ENCODE measurements around the gene TECPR2. TPM values are rescaled to one million over a fixed set of nuclear protein-coding genes. Genes with fewer than 3 reads are reported as not detected.

TECPR2 gene
- total RNA-seq, 1 donor from 2014 or later, result 12.0 TPM

DNA sequence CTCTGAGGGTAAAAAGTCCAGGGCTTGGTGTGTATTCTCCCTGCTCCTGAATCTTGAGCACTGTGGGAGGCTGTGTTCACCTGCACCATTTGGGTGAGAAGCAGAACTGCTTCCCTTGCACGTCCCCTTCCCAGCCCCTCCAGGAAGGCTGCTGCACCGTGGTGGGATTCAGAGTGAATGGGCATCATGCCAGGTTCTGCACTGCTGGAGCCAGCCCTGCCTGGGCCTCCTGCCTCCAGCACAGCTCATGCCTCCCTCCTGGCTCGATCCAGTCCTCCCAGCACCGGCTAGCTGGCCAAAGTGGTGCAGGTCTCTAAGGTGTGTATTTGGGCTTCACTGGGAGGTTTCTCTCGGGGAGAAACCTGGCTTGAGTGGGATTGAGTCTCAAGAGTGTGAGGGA is 92.0 kb downstream of the TECPR2 start:
- Histone ChIP-seq H3K4me1 (no peaks in the 10 kb centered on the region), H3K27ac (no peak overlapping the region), H3K36me3 (peaks cover 0 to 42% of the 10 kb centered on the region in 2 donors), H3K9me3 (no peaks in the 10 kb centered on the region), H3K4me3 (no peak overlapping the region), H3K27me3 (no peaks in the 10 kb centered on the region)
- TF ChIP-seq POLR2A (IDR thresholded peaks at IDR 0.05) (no peak), POLR2AphosphoS5 (IDR thresholded peaks at IDR 0.05; ENCODE audit: insufficient read depth in 1 of 2, low read depth in 1 of 2) (no peak)
- TF ChIP-seq, protein P1, sequence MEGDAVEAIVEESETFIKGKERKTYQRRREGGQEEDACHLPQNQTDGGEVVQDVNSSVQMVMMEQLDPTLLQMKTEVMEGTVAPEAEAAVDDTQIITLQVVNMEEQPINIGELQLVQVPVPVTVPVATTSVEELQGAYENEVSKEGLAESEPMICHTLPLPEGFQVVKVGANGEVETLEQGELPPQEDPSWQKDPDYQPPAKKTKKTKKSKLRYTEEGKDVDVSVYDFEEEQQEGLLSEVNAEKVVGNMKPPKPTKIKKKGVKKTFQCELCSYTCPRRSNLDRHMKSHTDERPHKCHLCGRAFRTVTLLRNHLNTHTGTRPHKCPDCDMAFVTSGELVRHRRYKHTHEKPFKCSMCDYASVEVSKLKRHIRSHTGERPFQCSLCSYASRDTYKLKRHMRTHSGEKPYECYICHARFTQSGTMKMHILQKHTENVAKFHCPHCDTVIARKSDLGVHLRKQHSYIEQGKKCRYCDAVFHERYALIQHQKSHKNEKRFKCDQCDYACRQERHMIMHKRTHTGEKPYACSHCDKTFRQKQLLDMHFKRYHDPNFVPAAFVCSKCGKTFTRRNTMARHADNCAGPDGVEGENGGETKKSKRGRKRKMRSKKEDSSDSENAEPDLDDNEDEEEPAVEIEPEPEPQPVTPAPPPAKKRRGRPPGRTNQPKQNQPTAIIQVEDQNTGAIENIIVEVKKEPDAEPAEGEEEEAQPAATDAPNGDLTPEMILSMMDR (IDR thresholded peaks at IDR 0.05), result no peak
- no peak for DNase-seq (ENCODE audit: extremely low spot score in 2 of 2)
- intact Hi-C loops (cut with DNase I), result no loop called here

- H3K36me3 ChIP-seq, result peaks cover 0 to 18% of the 10 kb centered on the region in 2 donors
- intact Hi-C loops (cut with DNase I), result no loop called here
- no peak for TF ChIP-seq POLR2A (IDR thresholded peaks at IDR 0.05)
- TF ChIP-seq, protein P1 (IDR thresholded peaks at IDR 0.05), result no peak
- no peak for TF ChIP-seq POLR2AphosphoS5 (IDR thresholded peaks at IDR 0.05; ENCODE audit: insufficient read depth in 1 of 2, low read depth in 1 of 2)
These were observed 94.8 kb downstream of the TECPR2 start for GRCh38 chr14:102457509-102457908.

DNA sequence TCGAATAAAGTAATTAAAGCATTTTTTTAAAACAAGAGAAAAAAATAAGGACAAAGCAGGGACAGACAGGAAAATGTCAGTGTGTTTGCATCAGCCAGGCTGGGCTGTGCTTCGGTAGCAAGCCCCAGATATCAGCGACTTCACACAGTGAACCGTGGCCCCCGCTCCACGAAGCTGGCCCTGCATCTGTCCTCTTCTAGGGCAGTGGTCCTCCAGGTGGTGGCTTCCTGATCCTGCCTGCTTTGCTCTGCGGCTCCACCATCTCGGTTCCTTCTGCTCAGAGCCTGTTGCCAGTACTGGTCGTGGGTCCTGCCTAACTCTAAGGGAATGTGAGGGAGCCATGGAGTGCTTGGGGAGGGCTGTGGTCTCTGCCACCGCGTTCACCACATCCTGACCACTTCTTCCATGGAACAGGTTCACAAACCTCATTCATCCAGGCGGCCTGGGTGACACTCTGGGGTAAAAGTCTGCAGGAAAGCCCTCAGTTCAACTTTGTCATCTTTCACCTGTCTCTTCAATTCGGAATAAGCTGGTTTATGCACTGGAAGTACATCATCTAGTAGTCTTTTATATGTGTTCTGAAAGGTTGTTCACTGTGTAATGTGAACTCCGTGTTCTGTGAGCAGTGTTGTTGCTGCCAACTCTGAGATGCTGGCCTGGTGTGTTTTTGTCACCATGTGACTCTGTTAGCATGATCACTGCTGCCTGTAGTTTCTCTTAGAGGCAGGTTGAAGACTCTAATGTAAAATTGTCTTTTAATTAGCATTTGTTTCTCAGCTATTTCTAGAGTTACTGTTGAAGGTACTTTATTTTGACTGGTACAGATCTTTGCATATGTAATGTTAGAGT is 99.0 kb downstream of the TECPR2 start:
- Histone ChIP-seq H3K36me3 (peaks cover 0 to 20% of the 10 kb centered on the region in 2 donors), H3K9me3 (no peaks in the 10 kb centered on the region), H3K27ac (no peak overlapping the region), H3K4me3 (no peak overlapping the region), H3K4me1 (no peaks in the 10 kb centered on the region), H3K27me3 (no peaks in the 10 kb centered on the region)
- intact Hi-C loops (cut with DNase I), result no loop called here
- TF ChIP-seq POLR2A (IDR thresholded peaks at IDR 0.05) (no peak), POLR2AphosphoS5 (IDR thresholded peaks at IDR 0.05; ENCODE audit: insufficient read depth in 1 of 2, low read depth in 1 of 2) (no peak)
- TF ChIP-seq, protein P1 (IDR thresholded peaks at IDR 0.05), result no peak
- no peak for DNase-seq (ENCODE audit: extremely low spot score in 2 of 2)

More at GRCh38 chr14:102457509-102457908, 94.8 kb downstream of the TECPR2 start:
- Histone ChIP-seq H3K27me3 (no peaks in the 10 kb centered on the region), H3K9me3 (no peaks in the 10 kb centered on the region), H3K4me1 (no peaks in the 10 kb centered on the region), H3K27ac (no peak overlapping the region), H3K4me3 (no peak overlapping the region)
- DNase-seq (ENCODE audit: extremely low spot score in 2 of 2), result no peak

DNA sequence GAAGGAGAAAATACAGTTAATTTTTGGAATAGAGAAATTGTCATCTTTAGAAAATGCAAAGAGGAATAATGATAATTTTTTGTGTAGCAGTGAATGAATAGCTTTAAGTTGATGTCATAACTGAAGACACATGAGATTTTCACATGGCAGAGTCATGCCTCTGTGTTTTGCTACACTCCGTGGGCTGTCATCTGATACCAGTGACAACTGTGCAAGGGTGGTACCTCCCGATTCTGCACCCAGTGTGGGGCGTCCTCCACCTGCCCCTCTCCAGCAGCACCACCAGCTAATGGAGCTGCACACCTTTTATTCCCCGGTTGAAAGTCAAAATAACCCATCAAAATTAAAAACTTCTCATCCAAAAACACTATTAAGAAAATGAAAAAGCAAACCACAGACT is 99.7 kb downstream of the TECPR2 start:
- Histone ChIP-seq H3K4me1 (no peaks in the 10 kb centered on the region), H3K9me3 (no peaks in the 10 kb centered on the region), H3K27ac (no peak overlapping the region), H3K4me3 (no peak overlapping the region), H3K36me3 (peaks cover 0 to 17% of the 10 kb centered on the region in 2 donors), H3K27me3 (no peaks in the 10 kb centered on the region)
- TF ChIP-seq, protein P1 (IDR thresholded peaks at IDR 0.05), result no peak
- no peak for TF ChIP-seq POLR2AphosphoS5 (IDR thresholded peaks at IDR 0.05; ENCODE audit: insufficient read depth in 1 of 2, low read depth in 1 of 2)
- TF ChIP-seq POLR2A (IDR thresholded peaks at IDR 0.05), result no peak
- intact Hi-C loops (cut with DNase I), result no loop called here
- no peak for DNase-seq (ENCODE audit: extremely low spot score in 2 of 2)

DNA sequence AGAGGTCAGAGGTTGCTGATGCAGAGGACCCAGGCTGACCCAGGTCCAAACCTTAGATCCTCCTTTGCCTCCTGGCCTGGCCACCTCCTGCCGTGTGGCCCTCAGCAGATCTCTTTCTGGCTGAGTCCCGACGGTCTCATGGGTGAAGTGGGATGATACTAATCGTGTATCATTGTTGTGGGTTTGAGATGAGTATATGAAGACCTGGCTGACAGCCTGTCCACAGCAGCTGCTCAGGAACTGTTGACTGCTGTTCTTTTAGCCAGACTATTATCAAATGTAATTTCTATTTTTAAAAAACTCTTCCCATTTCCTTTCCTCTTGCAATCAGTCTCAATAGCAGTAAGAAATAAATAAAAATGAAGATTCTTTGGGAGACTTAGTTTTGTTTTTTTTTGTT is 101.3 kb downstream of the TECPR2 start:
- H3K9me3 ChIP-seq, result no peaks in the 10 kb centered on the region
- no peak overlapping the region for H3K4me3 ChIP-seq
- H3K4me1 ChIP-seq, result no peaks in the 10 kb centered on the region
- TF ChIP-seq POLR2AphosphoS5 (IDR thresholded peaks at IDR 0.05; ENCODE audit: insufficient read depth in 1 of 2, low read depth in 1 of 2) (no peak), POLR2A (IDR thresholded peaks at IDR 0.05) (no peak)
- TF ChIP-seq, protein P1 (IDR thresholded peaks at IDR 0.05), result no peak
- H3K27ac ChIP-seq, result no peak overlapping the region
- peaks cover 0 to 17% of the 10 kb centered on the region in 2 donors for H3K36me3 ChIP-seq
- H3K27me3 ChIP-seq, result no peaks in the 10 kb centered on the region
- DNase-seq (ENCODE audit: extremely low spot score in 2 of 2), result no peak
- intact Hi-C loops (cut with DNase I), result no loop called here
